AG09319 (cell line): ENCODE results near the gene ANKRD39.
"Not testable (repeated sequence)": the region's sequence is repeated elsewhere in the genome, so short reads cannot be mapped to it uniquely, and the experiment has no call there.

ENCODE experiments used
- DNase-seq: peaks from one replicate; pipeline ENCODE4 v3.0.0-alpha.2; 2010; ENCODE audit warnings: low read depth; ENCODE audit errors: extremely low read depth
- CTCF ChIP-seq: IDR thresholded peaks from 2 replicates; pipeline ENCODE4 v1.5.1; 2011; ENCODE audit warnings: low read depth, mild to moderate bottlenecking, inconsistent platforms, low read length, moderate library complexity

ANKRD39 gene

GRCh38 chr2:96807127-96807471, 50.7 kb downstream of the ANKRD39 start:
- no peak for TF ChIP-seq CTCF
- DNase-seq = no peak

- no peak for TF ChIP-seq CTCF
- no peak for DNase-seq
Observed at GRCh38 chr2:96806468-96807126, 51.2 kb downstream of the ANKRD39 start.

GRCh38 chr2:96805946-96806345, 51.9 kb downstream of the ANKRD39 start:
- DNase-seq = not testable (repeated sequence)

GRCh38 chr2:96804986-96805385, 52.8 kb downstream of the ANKRD39 start:
- no peak for DNase-seq
- TF ChIP-seq CTCF = no peak

GRCh38 chr2:96802721-96803120, 55.1 kb downstream of the ANKRD39 start:
- TF ChIP-seq CTCF = no peak
- DNase-seq = no peak

GRCh38 chr2:96801786-96802595, 55.8 kb downstream of the ANKRD39 start:
- no peak for DNase-seq

GRCh38 chr2:96801005-96801785, 56.6 kb downstream of the ANKRD39 start:
- peak; percentile 75 for TF ChIP-seq CTCF
- no peak for DNase-seq

More at GRCh38 chr2:96801786-96802595, 55.8 kb downstream of the ANKRD39 start:
- TF ChIP-seq CTCF = no peak
